ENCODE measurements around the gene NTSR1. TPM values are rescaled to one million over a fixed set of nuclear protein-coding genes. Genes with fewer than 3 reads are reported as not detected.

Gene NTSR1
- total and polyA plus RNA-seq, 2 of the 13 experiments (the other 11 are each of a cell fraction or from before 2014, with no cell fraction given) = 0.09 to 0.12 TPM

DNA sequence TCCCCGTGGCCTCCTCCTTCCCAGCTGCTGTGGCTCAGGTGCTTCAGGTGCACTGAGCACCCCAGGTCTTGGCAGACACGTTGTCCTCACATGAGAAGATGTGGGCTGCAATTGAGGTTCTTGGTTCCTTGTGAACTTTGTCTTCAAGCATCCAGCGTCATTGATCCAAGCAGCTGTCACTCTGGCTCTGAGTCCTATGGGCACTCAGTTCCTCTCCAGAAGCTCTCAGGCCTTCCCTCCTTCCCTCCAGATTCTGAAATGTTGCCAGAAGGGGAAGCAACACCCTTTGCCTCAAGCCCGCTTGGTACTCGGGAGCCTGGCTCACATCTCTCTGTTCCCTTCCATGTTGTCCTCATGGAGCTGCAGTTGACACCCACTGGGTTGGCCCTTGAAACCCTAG is 79.2 kb downstream of the NTSR1 start:
- H3K27me3 ChIP-seq (ENCODE audit: control insufficient read depth in 1 of 2, insufficient read depth in 2 of 2, low read length in 2 of 2) = peaks cover 21 to 80% of the 10 kb centered on the region in 2 experiments
- TF ChIP-seq GTF2F1 (IDR thresholded peaks at IDR 0.05; ENCODE audit: low read length) = no peak
- TF ChIP-seq, protein P1, sequence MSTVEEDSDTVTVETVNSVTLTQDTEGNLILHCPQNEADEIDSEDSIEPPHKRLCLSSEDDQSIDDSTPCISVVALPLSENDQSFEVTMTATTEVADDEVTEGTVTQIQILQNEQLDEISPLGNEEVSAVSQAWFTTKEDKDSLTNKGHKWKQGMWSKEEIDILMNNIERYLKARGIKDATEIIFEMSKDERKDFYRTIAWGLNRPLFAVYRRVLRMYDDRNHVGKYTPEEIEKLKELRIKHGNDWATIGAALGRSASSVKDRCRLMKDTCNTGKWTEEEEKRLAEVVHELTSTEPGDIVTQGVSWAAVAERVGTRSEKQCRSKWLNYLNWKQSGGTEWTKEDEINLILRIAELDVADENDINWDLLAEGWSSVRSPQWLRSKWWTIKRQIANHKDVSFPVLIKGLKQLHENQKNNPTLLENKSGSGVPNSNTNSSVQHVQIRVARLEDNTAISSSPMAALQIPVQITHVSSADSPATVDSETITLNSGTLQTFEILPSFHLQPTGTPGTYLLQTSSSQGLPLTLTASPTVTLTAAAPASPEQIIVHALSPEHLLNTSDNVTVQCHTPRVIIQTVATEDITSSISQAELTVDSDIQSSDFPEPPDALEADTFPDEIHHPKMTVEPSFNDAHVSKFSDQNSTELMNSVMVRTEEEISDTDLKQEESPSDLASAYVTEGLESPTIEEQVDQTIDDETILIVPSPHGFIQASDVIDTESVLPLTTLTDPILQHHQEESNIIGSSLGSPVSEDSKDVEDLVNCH (CRISPR knock-in tag; IDR thresholded peaks at IDR 0.05) = no peak
- TF ChIP-seq ZNF703 (CRISPR knock-in tag; IDR thresholded peaks at IDR 0.05; ENCODE audit: borderline replicate concordance) = no peak
- TF ChIP-seq, protein P2, sequence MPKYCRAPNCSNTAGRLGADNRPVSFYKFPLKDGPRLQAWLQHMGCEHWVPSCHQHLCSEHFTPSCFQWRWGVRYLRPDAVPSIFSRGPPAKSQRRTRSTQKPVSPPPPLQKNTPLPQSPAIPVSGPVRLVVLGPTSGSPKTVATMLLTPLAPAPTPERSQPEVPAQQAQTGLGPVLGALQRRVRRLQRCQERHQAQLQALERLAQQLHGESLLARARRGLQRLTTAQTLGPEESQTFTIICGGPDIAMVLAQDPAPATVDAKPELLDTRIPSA (CRISPR knock-in tag; IDR thresholded peaks at IDR 0.05; ENCODE audit: borderline replicate concordance) = no peak
- no peak overlapping the region for H3K9ac ChIP-seq (ENCODE audit: insufficient read depth, low read depth, low read length)
- H3K4me3 ChIP-seq (replicated peaks in 1 of 3; ENCODE audit: insufficient read depth in 1 of 3, low read depth in 2 of 3, low read length in 3 of 3) = no peak overlapping the region
- H3K9me3 ChIP-seq (ENCODE audit: low read length) = no peaks in the 10 kb centered on the region
- FAIRE-seq (no peak), DNase-seq (ENCODE audit: low spot score) (no peak), ATAC-seq (no peak)
- H3K79me2 ChIP-seq (ENCODE audit: insufficient read depth, low read length) = no peaks in the 10 kb centered on the region
- 35% methylated on average over 5 of the region's 5 CpGs for WGBS (ENCODE audit: low lambda C conversion rate)
- intact Hi-C loops (cut with micrococcal nuclease; ENCODE audit: unreplicated experiment) = no loop called here
- no peaks in the 10 kb centered on the region for H4K20me1 ChIP-seq (ENCODE audit: insufficient read depth, low read length)
- no peak overlapping the region for H2AFZ ChIP-seq (ENCODE audit: low read length)
- no TSS peak for BruUV-seq (replicated peaks)
- CTCF ChIA-PET (ENCODE audit: low intra/inter-chr PET ratio, low total read pairs) = no interaction called here
- POLR2A ChIA-PET = no interaction called here
- H3K4me1 ChIP-seq (ENCODE audit: insufficient read depth, low read length) = peaks cover 39% of the 10 kb centered on the region
- H3K36me3 ChIP-seq (replicated peaks in 1 of 2; ENCODE audit: control insufficient read depth in 1 of 2, insufficient read depth in 2 of 2, low read length in 2 of 2) = no peaks in the 10 kb centered on the region
- H3K27ac ChIP-seq (ENCODE audit: extremely low read length, insufficient read depth, low read length) = no peak overlapping the region
- no peak overlapping the region for H3K4me2 ChIP-seq (ENCODE audit: low read depth, low read length)
- in situ Hi-C loops (cut with HindIII; ENCODE audit: extremely low pct_ligation_motif_present, low pct_unique_long_range_greater_than_20kb) = loop anchor here (25.0 kb wide), 1 partner anchor 276 kb away; no protein-coding TSS in a partner anchor

DNA sequence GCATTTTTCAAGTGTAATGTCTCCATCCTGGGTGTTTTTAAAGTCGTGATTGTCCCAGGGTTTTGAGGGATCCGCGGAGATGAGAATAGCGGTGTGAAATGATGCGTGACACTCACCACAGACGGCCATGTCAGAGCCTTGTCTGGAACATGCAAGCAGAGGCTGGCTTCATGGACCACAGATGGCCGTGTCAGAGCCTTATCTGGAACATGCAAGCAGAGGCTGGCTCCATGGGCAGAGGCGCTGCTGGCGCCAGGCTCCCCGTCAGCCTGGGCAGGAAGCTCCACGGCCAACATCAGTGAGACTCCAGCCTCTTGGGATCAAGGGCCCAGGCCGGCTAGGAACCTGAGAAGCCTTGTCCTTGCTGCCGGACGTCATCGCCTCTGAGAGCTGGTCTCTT is 80.0 kb downstream of the NTSR1 start:
- CTCF ChIA-PET (ENCODE audit: low intra/inter-chr PET ratio, low total read pairs) = no interaction called here
- Histone ChIP-seq H3K79me2 (ENCODE audit: insufficient read depth, low read length) (no peaks in the 10 kb centered on the region), H3K4me1 (ENCODE audit: insufficient read depth, low read length) (peaks cover 46% of the 10 kb centered on the region), H3K36me3 (replicated peaks in 1 of 2; ENCODE audit: control insufficient read depth in 1 of 2, insufficient read depth in 2 of 2, low read length in 2 of 2) (no peaks in the 10 kb centered on the region), H3K4me3 (replicated peaks in 1 of 3; ENCODE audit: insufficient read depth in 1 of 3, low read depth in 2 of 3, low read length in 3 of 3) (no peak overlapping the region), H3K27me3 (ENCODE audit: control insufficient read depth in 1 of 2, insufficient read depth in 2 of 2, low read length in 2 of 2) (peaks cover 20 to 77% of the 10 kb centered on the region in 2 experiments), H3K9me3 (ENCODE audit: low read length) (no peaks in the 10 kb centered on the region), H2AFZ (ENCODE audit: low read length) (no peak overlapping the region), H3K27ac (ENCODE audit: extremely low read length, insufficient read depth, low read length) (no peak overlapping the region), H3K4me2 (ENCODE audit: low read depth, low read length) (peak overlapping the region; percentile 2; the same call in 1 of the 2 replicates), H4K20me1 (ENCODE audit: insufficient read depth, low read length) (no peaks in the 10 kb centered on the region), H3K9ac (ENCODE audit: insufficient read depth, low read depth, low read length) (no peak overlapping the region)
- DNase-seq (ENCODE audit: low spot score) (no peak), ATAC-seq (no peak), FAIRE-seq (no peak)
- POLR2A ChIA-PET = no interaction called here
- BruUV-seq (replicated peaks) = no TSS peak
- intact Hi-C loops (cut with micrococcal nuclease; ENCODE audit: unreplicated experiment) (no loop called here), in situ Hi-C loops (cut with HindIII; ENCODE audit: extremely low pct_ligation_motif_present, low pct_unique_long_range_greater_than_20kb) (loop anchor here (25.0 kb wide), 1 partner anchor 276 kb away; no protein-coding TSS in a partner anchor)
- WGBS (ENCODE audit: low lambda C conversion rate) = 47% methylated on average over 11 of the region's 15 CpGs
- TF ChIP-seq IKZF4 (CRISPR knock-in tag; IDR thresholded peaks at IDR 0.05; ENCODE audit: borderline replicate concordance, low read depth, not compliant biosample characterization) (no peak), ZNF280B (CRISPR knock-in tag; IDR thresholded peaks at IDR 0.05; ENCODE audit: borderline replicate concordance) (0 out of 2 replicates have a peak, but pooled peaks have one; percentile 4), SOX13 (IDR thresholded peaks at IDR 0.05) (no peak), SOX13 (CRISPR knock-in tag; conservative IDR thresholded peaks at IDR 0.05 in 1 of 2, IDR thresholded peaks at IDR 0.05 in 1 of 2) (no peak), ZNF773 (CRISPR knock-in tag; IDR thresholded peaks at IDR 0.05; ENCODE audit: borderline replicate concordance) (no peak), NBN (conservative IDR thresholded peaks at IDR 0.05) (no peak), FOXJ3 (CRISPR knock-in tag; IDR thresholded peaks at IDR 0.05; ENCODE audit: borderline replicate concordance) (no peak), ZNF597 (CRISPR knock-in tag; IDR thresholded peaks at IDR 0.05) (no peak)
